ENCODE results near the gene NPBWR2.

DNA sequence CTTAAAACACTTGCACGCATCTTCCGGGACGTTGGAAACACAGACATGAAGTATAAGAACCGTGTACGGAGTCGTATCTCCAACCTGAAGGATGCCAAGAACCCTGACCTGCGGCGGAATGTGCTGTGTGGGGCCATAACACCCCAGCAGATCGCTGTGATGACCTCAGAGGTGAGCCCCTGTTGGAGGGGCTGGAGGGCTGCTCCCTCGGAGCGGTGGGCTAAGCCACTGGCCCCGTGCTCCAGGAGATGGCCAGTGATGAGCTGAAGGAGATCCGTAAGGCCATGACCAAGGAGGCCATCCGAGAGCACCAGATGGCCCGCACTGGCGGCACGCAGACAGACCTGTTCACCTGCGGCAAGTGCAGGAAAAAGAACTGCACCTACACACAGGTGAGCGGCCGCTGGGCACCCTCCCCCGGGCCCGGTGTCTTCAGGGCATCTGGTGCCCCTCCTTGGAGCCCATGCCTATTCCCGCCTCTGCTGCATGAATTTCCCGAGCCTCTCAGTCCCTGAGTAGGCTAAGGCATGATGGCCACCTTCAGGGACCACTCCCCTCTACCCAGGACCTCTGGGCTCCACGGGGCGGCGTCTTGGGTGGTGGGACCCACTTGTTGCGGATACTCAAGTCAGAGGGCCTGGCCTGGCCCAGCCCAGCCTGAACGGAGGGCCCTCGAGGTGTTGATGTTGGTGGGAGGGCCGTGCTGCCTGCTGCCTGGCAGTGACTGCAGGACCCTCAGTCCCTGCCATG, 36.9 kb downstream of the NPBWR2 start:
- TF ChIP-seq POLR2A (IDR thresholded peaks at IDR 0.05; ENCODE audit: low read length) (no peak), GATA1 (IDR thresholded peaks at IDR 0.05; ENCODE audit: low read depth, low read length) (no peak)
